ENCODE measurements around the gene MSI2. TPM values are rescaled to one million over a fixed set of nuclear protein-coding genes. Genes with fewer than 3 reads are reported as not detected.

The MSI2 gene
- total RNA-seq, 1 donor from 2014 or later: 140 TPM

DNA sequence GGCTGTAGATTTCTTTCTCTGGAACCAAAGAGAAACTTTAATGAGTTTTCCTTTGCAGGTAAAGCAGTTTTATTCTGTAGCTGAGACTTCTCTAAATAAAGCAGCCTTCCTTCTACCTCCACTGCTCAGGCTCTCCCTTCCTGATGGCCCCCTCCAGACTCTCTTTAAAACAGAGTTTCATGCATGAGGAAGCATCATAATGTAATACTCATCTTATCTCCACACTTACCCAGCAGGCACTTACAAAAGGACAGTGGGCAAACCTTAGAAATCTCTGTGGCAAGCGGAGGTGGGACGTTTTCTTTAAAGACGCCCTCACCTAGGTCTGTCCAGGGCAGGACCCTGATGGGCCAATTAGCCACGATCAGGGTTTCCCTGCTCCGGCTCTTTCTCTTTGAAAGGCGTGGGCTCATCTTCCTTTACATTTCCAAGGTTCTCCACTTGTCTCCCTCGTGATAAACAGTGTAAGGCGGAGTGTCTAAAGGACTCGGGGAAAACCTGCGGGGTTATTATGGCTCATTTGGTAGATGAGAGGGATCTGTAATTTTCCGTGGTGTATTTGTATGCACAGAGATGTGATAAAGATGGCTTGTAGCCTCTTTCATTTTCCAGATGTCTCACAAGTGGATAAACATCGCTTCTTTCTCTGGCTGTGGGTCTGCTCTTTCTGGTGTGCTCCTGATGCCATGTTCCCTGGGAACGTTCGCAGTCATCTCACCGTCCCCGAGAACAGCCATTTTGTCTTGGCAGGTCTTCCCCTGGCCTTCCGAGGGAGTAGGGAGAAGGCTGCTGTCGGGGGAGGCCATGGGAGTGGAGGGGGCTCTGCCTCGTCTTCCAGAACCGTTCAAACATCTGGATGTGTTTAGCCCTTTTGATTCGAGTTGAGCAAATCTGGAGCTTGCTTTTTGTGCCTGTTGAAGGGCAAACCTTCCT is 249.8 kb downstream of the MSI2 start:
- H3K36me3 Mint-ChIP-seq (ENCODE audit: low read depth): peaks cover 2% of the 10 kb centered on the region
- H3K4me1 Mint-ChIP-seq: peaks cover 33% of the 10 kb centered on the region
- H3K4me3 Mint-ChIP-seq: no peak overlapping the region
- H3K9me3 Mint-ChIP-seq: no peaks in the 10 kb centered on the region
- no peaks in the 10 kb centered on the region for H3K27me3 Mint-ChIP-seq (ENCODE audit: low read depth)
- H3K27ac Mint-ChIP-seq (ENCODE audit: unreplicated experiment): no peak overlapping the region
- no peak for DNase-seq (ENCODE audit: low read depth, low spot score)
- TF ChIP-seq CTCF (conservative IDR thresholded peaks at IDR 0.05): no peak

DNA sequence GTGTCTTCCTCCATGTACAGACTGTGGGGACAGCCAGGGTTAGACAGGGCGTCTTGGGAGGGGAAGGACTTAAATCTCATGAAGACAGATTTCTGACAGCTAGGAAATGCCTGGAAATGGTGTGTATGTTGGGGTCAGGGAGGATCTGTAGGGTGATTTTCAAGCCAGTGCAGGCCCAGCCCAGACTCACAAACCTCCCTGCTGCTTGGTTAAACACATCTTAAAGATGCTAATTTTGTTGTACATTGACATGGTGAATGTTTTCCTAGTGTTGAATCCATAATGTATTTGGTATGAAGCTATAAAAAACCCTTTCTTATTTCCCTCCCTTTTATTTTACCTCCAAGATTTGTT is 250.4 kb downstream of the MSI2 start:
- DNase-seq (ENCODE audit: low read depth, low spot score): no peak
- H3K27ac Mint-ChIP-seq (ENCODE audit: unreplicated experiment): no peak overlapping the region
- H3K9me3 Mint-ChIP-seq: no peaks in the 10 kb centered on the region
- H3K4me3 Mint-ChIP-seq: no peak overlapping the region
- peaks cover 33% of the 10 kb centered on the region for H3K4me1 Mint-ChIP-seq
- no peaks in the 10 kb centered on the region for H3K27me3 Mint-ChIP-seq (ENCODE audit: low read depth)
- no peak for TF ChIP-seq CTCF (conservative IDR thresholded peaks at IDR 0.05)
- H3K36me3 Mint-ChIP-seq (ENCODE audit: low read depth): peaks cover 2% of the 10 kb centered on the region

DNA sequence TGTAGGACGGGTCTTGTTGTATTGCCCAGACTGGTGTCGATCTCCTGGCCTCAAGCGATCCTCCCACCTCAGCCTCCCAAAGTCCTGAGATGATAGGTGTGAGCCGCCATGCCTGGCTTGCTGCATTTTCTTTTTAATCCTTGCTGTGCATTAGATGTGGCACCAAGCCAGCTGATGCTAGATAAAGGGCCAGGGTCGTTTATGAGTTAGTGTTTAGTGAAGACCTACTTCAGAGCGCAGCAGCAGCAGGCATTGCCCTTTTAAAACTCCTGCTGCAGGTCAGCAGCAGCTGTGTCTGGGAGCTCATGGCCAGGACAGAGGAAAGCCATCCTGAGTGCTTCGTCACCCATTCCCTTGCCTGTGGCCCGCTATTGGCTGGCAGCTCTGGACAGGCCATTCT is 251.5 kb downstream of the MSI2 start:
- H3K36me3 Mint-ChIP-seq (ENCODE audit: low read depth): peaks cover 2% of the 10 kb centered on the region
- no peak for DNase-seq (ENCODE audit: low read depth, low spot score)
- peak overlapping the region; percentile 48 for H3K27ac Mint-ChIP-seq (ENCODE audit: unreplicated experiment)
- no peak for TF ChIP-seq CTCF (conservative IDR thresholded peaks at IDR 0.05)
- H3K9me3 Mint-ChIP-seq: no peaks in the 10 kb centered on the region
- H3K4me1 Mint-ChIP-seq: peaks cover 40% of the 10 kb centered on the region
- peak overlapping the region; percentile 13 for H3K4me3 Mint-ChIP-seq
- H3K27me3 Mint-ChIP-seq (ENCODE audit: low read depth): no peaks in the 10 kb centered on the region

DNA sequence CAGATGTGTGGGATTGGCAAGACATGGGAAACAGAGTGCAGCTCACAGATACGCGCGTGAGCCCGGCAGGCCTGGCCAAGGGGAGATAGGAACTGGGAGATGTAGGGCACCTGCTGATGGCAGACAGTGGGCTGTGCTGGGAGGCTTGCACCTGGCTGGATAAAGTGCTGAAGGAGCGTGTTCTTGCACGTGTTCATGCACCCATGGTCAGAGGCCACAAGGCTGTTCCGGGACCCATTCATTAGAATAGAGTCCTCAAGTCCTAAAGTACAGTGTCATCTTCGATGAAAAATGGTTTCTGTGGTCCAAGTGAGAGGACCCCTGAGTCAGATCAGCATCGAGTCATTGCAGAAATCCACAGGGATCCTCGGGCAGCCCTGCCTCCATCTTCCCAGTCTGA is 252.3 kb downstream of the MSI2 start:
- Mint-ChIP-seq H3K27ac (ENCODE audit: unreplicated experiment) (peak overlapping the region; percentile 4), H3K4me3 (peak overlapping the region; percentile 15), H3K4me1 (peaks cover 37% of the 10 kb centered on the region), H3K27me3 (ENCODE audit: low read depth) (no peaks in the 10 kb centered on the region), H3K9me3 (no peaks in the 10 kb centered on the region), H3K36me3 (ENCODE audit: low read depth) (peaks cover 2% of the 10 kb centered on the region)
- no peak for DNase-seq (ENCODE audit: low read depth, low spot score)
- no peak for TF ChIP-seq CTCF (conservative IDR thresholded peaks at IDR 0.05)

- H3K4me1 Mint-ChIP-seq: peaks cover 54% of the 10 kb centered on the region
- no peak overlapping the region for H3K27ac Mint-ChIP-seq (ENCODE audit: unreplicated experiment)
- H3K36me3 Mint-ChIP-seq (ENCODE audit: low read depth): peaks cover 7% of the 10 kb centered on the region
- no peak overlapping the region for H3K4me3 Mint-ChIP-seq
- no peaks in the 10 kb centered on the region for H3K27me3 Mint-ChIP-seq (ENCODE audit: low read depth)
- no peaks in the 10 kb centered on the region for H3K9me3 Mint-ChIP-seq
- DNase-seq (ENCODE audit: low read depth, low spot score): no peak
- no peak for TF ChIP-seq CTCF (conservative IDR thresholded peaks at IDR 0.05)
Measured at GRCh38 chr17:57511475-57512123, 255.3 kb downstream of the MSI2 start.

Measured in neural crest cell (in vitro differentiated cells).